Fibroblast of lung (primary cell): ENCODE data around the gene GDF11.

Experiments
- EZH2 ChIP-seq: IDR thresholded peaks from 2 replicates; pipeline ENCODE4 v1.5.1; 2012; ENCODE audit warnings: low read length, control low read depth, mild to moderate bottlenecking; ENCODE audit errors: missing control alignments
- TF ChIP-seq, protein P1 (sequence below), 2 donors: IDR thresholded peaks in 1 of 2; conservative IDR thresholded peaks in 1 of 2; 1 replicate in 1 of 2; 2 replicates in 1 of 2; pipeline ENCODE4 v1.5.1; 2011 to 2012; ENCODE audit warnings: low read length in 2 of 2, control low read depth in 1 of 2, inconsistent platforms in 1 of 2, low read depth in 1 of 2, mild to moderate bottlenecking in 1 of 2

- no peak for TF ChIP-seq EZH2
- TF ChIP-seq, protein P1, sequence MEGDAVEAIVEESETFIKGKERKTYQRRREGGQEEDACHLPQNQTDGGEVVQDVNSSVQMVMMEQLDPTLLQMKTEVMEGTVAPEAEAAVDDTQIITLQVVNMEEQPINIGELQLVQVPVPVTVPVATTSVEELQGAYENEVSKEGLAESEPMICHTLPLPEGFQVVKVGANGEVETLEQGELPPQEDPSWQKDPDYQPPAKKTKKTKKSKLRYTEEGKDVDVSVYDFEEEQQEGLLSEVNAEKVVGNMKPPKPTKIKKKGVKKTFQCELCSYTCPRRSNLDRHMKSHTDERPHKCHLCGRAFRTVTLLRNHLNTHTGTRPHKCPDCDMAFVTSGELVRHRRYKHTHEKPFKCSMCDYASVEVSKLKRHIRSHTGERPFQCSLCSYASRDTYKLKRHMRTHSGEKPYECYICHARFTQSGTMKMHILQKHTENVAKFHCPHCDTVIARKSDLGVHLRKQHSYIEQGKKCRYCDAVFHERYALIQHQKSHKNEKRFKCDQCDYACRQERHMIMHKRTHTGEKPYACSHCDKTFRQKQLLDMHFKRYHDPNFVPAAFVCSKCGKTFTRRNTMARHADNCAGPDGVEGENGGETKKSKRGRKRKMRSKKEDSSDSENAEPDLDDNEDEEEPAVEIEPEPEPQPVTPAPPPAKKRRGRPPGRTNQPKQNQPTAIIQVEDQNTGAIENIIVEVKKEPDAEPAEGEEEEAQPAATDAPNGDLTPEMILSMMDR (conservative IDR thresholded peaks at IDR 0.05 in 1 of 2, IDR thresholded peaks at IDR 0.05 in 1 of 2; ENCODE audit: low read depth in 1 of 2, low read length in 2 of 2): no peak
Measured at GRCh38 chr12:55725556-55725955, 17.4 kb upstream of the GDF11 start.
